HepG2 (cell line): ENCODE results near the gene KDM8. TPM values are rescaled to one million over a fixed set of nuclear protein-coding genes. Genes with fewer than 3 reads are reported as not detected.

Experiments
- AHDC1 ChIP-seq: sonication (generic); formaldehyde crosslinking; IDR thresholded peaks from 2 replicates; pipeline ENCODE4 v1.5.1; 2020; ENCODE audit warnings: mild to moderate bottlenecking, missing genetic modification reagents, borderline replicate concordance
- ARID5B ChIP-seq: IDR thresholded peaks from 2 replicates; pipeline ENCODE4 v1.4.0; 2020; ENCODE audit warnings: mild to moderate bottlenecking, missing genetic modification reagents
- ARNT2 ChIP-seq: sonication (generic); formaldehyde crosslinking; IDR thresholded peaks from 2 replicates; pipeline ENCODE4 v1.8.0; 2022; ENCODE audit warnings: mild to moderate bottlenecking, low read depth, missing genetic modification reagents, moderate library complexity
- HMG20B ChIP-seq: conservative IDR thresholded peaks from 2 replicates; pipeline ENCODE4 v1.6.1; 2016; ENCODE audit warnings: missing genetic modification reagents, missing compliant biosample characterization
- ISX ChIP-seq: sonication (generic); formaldehyde crosslinking; conservative IDR thresholded peaks from 2 replicates; pipeline ENCODE4 v1.5.0; 2020; ENCODE audit warnings: missing genetic modification reagents
- KLF13 ChIP-seq: sonication (generic); formaldehyde crosslinking; IDR thresholded peaks from 2 replicates; pipeline ENCODE4 v1.4.0; 2020; ENCODE audit warnings: mild to moderate bottlenecking, missing genetic modification reagents
- NFE2 ChIP-seq: sonication (generic); formaldehyde crosslinking; IDR thresholded peaks from 2 replicates; pipeline ENCODE4 v1.4.0; 2020; ENCODE audit warnings: missing genetic modification reagents
- PHF5A ChIP-seq: IDR thresholded peaks from one replicate; pipeline ENCODE4 v1.6.1; 2018; ENCODE audit warnings: low read depth, missing genetic modification reagents; ENCODE audit not compliant: unreplicated experiment
- RBFOX2 ChIP-seq: fragments of 200-400 bp; formaldehyde crosslinking; IDR thresholded peaks from 2 replicates; pipeline ENCODE4 v1.6.1; 2017; ENCODE audit warnings: low read depth, mild to moderate bottlenecking, low read length
- RBM39 ChIP-seq: fragments of 200-400 bp; formaldehyde crosslinking; IDR thresholded peaks from one replicate; pipeline ENCODE4 v1.6.1; 2018; ENCODE audit warnings: antibody characterized with exemption, mild to moderate bottlenecking, low read depth, low read length; ENCODE audit not compliant: poor library complexity, severe bottlenecking
- SP5 ChIP-seq: IDR thresholded peaks from 2 replicates; pipeline ENCODE4 v1.6.1; 2016; ENCODE audit warnings: low read depth, borderline replicate concordance
- TBX2 ChIP-seq: sonication (generic); formaldehyde crosslinking; IDR thresholded peaks from 2 replicates; pipeline ENCODE4 v1.5.0; 2020; ENCODE audit warnings: missing genetic modification reagents, mild to moderate bottlenecking, borderline replicate concordance
- ZBTB3 ChIP-seq: sonication (generic); formaldehyde crosslinking; IDR thresholded peaks from 2 replicates; pipeline ENCODE4 v1.4.0; 2020; ENCODE audit warnings: low read depth, mild to moderate bottlenecking, moderate library complexity, missing genetic modification reagents, borderline replicate concordance
- ZNF160 ChIP-seq: sonication (generic); formaldehyde crosslinking; IDR thresholded peaks from 2 replicates; pipeline ENCODE4 v1.8.0; 2022; ENCODE audit warnings: mild to moderate bottlenecking, inconsistent platforms, missing genetic modification reagents
- ZNF20 ChIP-seq: sonication (generic); formaldehyde crosslinking; IDR thresholded peaks from 2 replicates; pipeline ENCODE4 v1.4.0; 2020; ENCODE audit warnings: mild to moderate bottlenecking, moderate library complexity, missing genetic modification reagents
- ZNF232 ChIP-seq: sonication (generic); formaldehyde crosslinking; IDR thresholded peaks from 2 replicates; pipeline ENCODE4 v1.4.0; 2020; ENCODE audit warnings: missing genetic modification reagents, borderline replicate concordance
- ZNF30 ChIP-seq: sonication (generic); formaldehyde crosslinking; IDR thresholded peaks from 2 replicates; pipeline ENCODE4 v1.5.0; 2020; ENCODE audit warnings: mild to moderate bottlenecking, missing genetic modification reagents
- ZNF33B ChIP-seq: sonication (generic); formaldehyde crosslinking; IDR thresholded peaks from 2 replicates; pipeline ENCODE4 v1.5.1; 2020; ENCODE audit warnings: mild to moderate bottlenecking, missing genetic modification reagents
- ZNF468 ChIP-seq: sonication (generic); formaldehyde crosslinking; IDR thresholded peaks from 2 replicates; pipeline ENCODE4 v1.8.0; 2022; ENCODE audit warnings: mild to moderate bottlenecking, moderate library complexity, missing genetic modification reagents
- ZNF773 ChIP-seq: sonication (generic); formaldehyde crosslinking; IDR thresholded peaks from 2 replicates; pipeline ENCODE4 v1.4.0; 2020; ENCODE audit warnings: missing genetic modification reagents, borderline replicate concordance
- polyA plus RNA-seq, 8 experiments: library from polyadenylated mRNA; depleted of rRNA in 3 of 8; stranded (reverse) in 7 of 8; unstranded in 1 of 8; fragments of >200 nt; fragmentation: Illumina TruSeq in 4 of 8; extraction: Trizol in 4 of 8; gene quantifications; 2 replicates each; pipeline versions ENCODE4 v1.2.1 to v1.2.3, GENCODE V29; 2011 to 2016; ENCODE audit warnings: low read depth in 4 of 8, missing spikeins in 1 of 8, mixed read lengths in 1 of 8; ENCODE audit not compliant: insufficient read depth in 1 of 8
- total RNA-seq, 5 experiments: library from RNA; depleted of rRNA; stranded (reverse); fragments of >200 nt; fragmentation: Illumina TruSeq; extraction: Trizol; gene quantifications; 2 replicates each; pipeline ENCODE4 v1.2.3, GENCODE V29; 2016; ENCODE audit warnings: low read depth in 1 of 5

Gene KDM8
- total and polyA plus RNA-seq, 2 of the 13 experiments (the other 11 are each of a cell fraction or from before 2014, with no cell fraction given), result 3.3 to 8.6 TPM

GRCh38 chr16:27268376-27269299 lies 65.3 kb downstream of the KDM8 start, which contains the start of gene NSMCE1 (continued):
- TF ChIP-seq AHDC1 (CRISPR knock-in tag) (peak; percentile 73), ZNF468 (no peak), ZBTB3 (0 out of 2 replicates have a peak, but pooled peaks have one; percentile 26), RBM39 (peak; percentile 44), ARID5B (CRISPR knock-in tag) (no peak; the same call in 1 of the 2 replicates), ZNF232 (CRISPR knock-in tag) (peak; percentile 51; the same call in 1 of the 2 replicates), TBX2 (CRISPR knock-in tag) (no peak), ARNT2 (CRISPR knock-in tag) (no peak), SP5 (CRISPR knock-in tag) (no peak), ISX (CRISPR knock-in tag) (peak; percentile 61; the same call in 1 of the 2 replicates), PHF5A (no peak), HMG20B (CRISPR knock-in tag) (no peak; the same call in 1 of the 2 replicates), ZNF33B (CRISPR knock-in tag) (no peak), ZNF773 (peak; percentile 38; the same call in 1 of the 2 replicates), NFE2 (no peak), ZNF160 (CRISPR knock-in tag) (no peak), ZNF20 (CRISPR knock-in tag) (no peak), ZNF30 (CRISPR knock-in tag) (no peak), RBFOX2 (peak; percentile 95), KLF13 (CRISPR knock-in tag) (0 out of 2 replicates have a peak, but pooled peaks have one; percentile 39)
